Liver (tissue), 9 donors: Measurements from ENCODE around the gene PTK6. TPM values are rescaled to one million over a fixed set of nuclear protein-coding genes. Genes with fewer than 3 reads are reported as not detected.

Experiments used
- DNase-seq: peaks from one replicate; pipeline ENCODE4 v3.0.0-alpha.2; 2017; ENCODE audit warnings: low spot score
- H3K27ac ChIP-seq, 2 donors: one replicate each; pipeline ENCODE4 v1.7.0; 2013; ENCODE audit warnings: inconsistent platforms in 2 of 2, low read length in 2 of 2, control low read depth in 1 of 2, low read depth in 1 of 2, mild to moderate bottlenecking in 1 of 2
- H3K27me3 ChIP-seq, 4 donors: one replicate each; pipeline versions ENCODE4 v1.6.1 to v1.7.0; 2013; ENCODE audit warnings: low read length in 3 of 4, inconsistent platforms in 1 of 4, mild to moderate bottlenecking in 1 of 4, moderate library complexity in 1 of 4; ENCODE audit not compliant: control insufficient read depth in 4 of 4, insufficient read depth in 4 of 4
- H3K36me3 ChIP-seq, 4 donors: one replicate each; pipeline versions ENCODE4 v1.6.1 to v1.7.0; 2013; ENCODE audit warnings: low read length in 3 of 4, mild to moderate bottlenecking in 3 of 4, low read depth in 1 of 4, moderate library complexity in 1 of 4; ENCODE audit not compliant: control insufficient read depth in 4 of 4, insufficient read depth in 3 of 4
- H3K4me1 ChIP-seq, 4 donors: one replicate each; pipeline versions ENCODE4 v1.6.1 to v1.7.0; 2013; ENCODE audit warnings: low read length in 3 of 4, mild to moderate bottlenecking in 3 of 4, moderate library complexity in 1 of 4; ENCODE audit not compliant: control insufficient read depth in 4 of 4, insufficient read depth in 4 of 4
- H3K4me3 ChIP-seq, 3 donors: one replicate each; pipeline versions ENCODE4 v1.6.1 to v1.7.0; 2013; ENCODE audit warnings: low read length in 3 of 3, control low read depth in 1 of 3, low read depth in 1 of 3, mild to moderate bottlenecking in 1 of 3
- H3K9ac ChIP-seq, 2 donors: one replicate each; pipeline ENCODE4 v1.7.0; 2013; ENCODE audit warnings: low read length in 2 of 2, mild to moderate bottlenecking in 2 of 2, moderate library complexity in 2 of 2, control low read depth in 1 of 2, low read depth in 1 of 2
- H3K9me3 ChIP-seq, 4 donors: one replicate each; pipeline versions ENCODE4 v1.6.1 to v1.7.0; 2013; ENCODE audit warnings: low read length in 3 of 4; ENCODE audit not compliant: control insufficient read depth in 4 of 4
- EGR1 ChIP-seq, 2 donors: IDR thresholded peaks; 2 replicates each; pipeline ENCODE4 v1.6.1; 2016 to 2018; ENCODE audit warnings: antibody characterized with exemption in 2 of 2, low read depth in 2 of 2
- FOXA1 ChIP-seq: IDR thresholded peaks from 2 replicates; pipeline ENCODE4 v1.6.1; 2016; ENCODE audit warnings: antibody characterized with exemption
- FOXA2 ChIP-seq: IDR thresholded peaks from 2 replicates; pipeline ENCODE4 v1.6.1; 2016; ENCODE audit warnings: antibody characterized with exemption
- GABPA ChIP-seq, 2 donors: IDR thresholded peaks in 1 of 2; conservative IDR thresholded peaks in 1 of 2; 2 replicates each; pipeline ENCODE4 v1.6.1; 2016; ENCODE audit warnings: antibody characterized with exemption in 2 of 2, mild to moderate bottlenecking in 1 of 2, moderate library complexity in 1 of 2
- HNF4A ChIP-seq, 2 donors: conservative IDR thresholded peaks; 2 replicates each; pipeline ENCODE4 v1.6.1; 2016; ENCODE audit warnings: antibody characterized with exemption in 2 of 2, mild to moderate bottlenecking in 2 of 2
- HNF4G ChIP-seq: IDR thresholded peaks from 2 replicates; pipeline ENCODE4 v1.6.1; 2016; ENCODE audit warnings: antibody characterized with exemption
- JUND ChIP-seq, 2 donors: IDR thresholded peaks; 2 replicates each; pipeline ENCODE4 v1.6.1; 2016; ENCODE audit warnings: antibody characterized with exemption in 2 of 2
- NR2F2 ChIP-seq: IDR thresholded peaks from 2 replicates; pipeline ENCODE4 v1.6.1; 2016; ENCODE audit warnings: antibody characterized with exemption
- RAD21 ChIP-seq, 2 donors: IDR thresholded peaks; 2 replicates each; pipeline ENCODE4 v1.6.1; 2016; ENCODE audit warnings: antibody characterized with exemption in 2 of 2, mild to moderate bottlenecking in 2 of 2
- RXRA ChIP-seq, 2 donors: IDR thresholded peaks; 2 replicates each; pipeline ENCODE4 v1.6.1; 2017 to 2018; ENCODE audit warnings: antibody characterized with exemption in 2 of 2, mild to moderate bottlenecking in 1 of 2
- SP1 ChIP-seq: IDR thresholded peaks from 2 replicates; pipeline ENCODE4 v1.6.1; 2018; ENCODE audit warnings: antibody characterized with exemption, mild to moderate bottlenecking
- TAF1 ChIP-seq: conservative IDR thresholded peaks from 2 replicates; pipeline ENCODE4 v1.6.1; 2016; ENCODE audit warnings: antibody characterized with exemption, mild to moderate bottlenecking
- YY1 ChIP-seq: IDR thresholded peaks from 2 replicates; pipeline ENCODE4 v1.6.1; 2016; ENCODE audit warnings: antibody characterized with exemption, mild to moderate bottlenecking
- WGBS: extraction: QIAGEN DNeasy Blood & Tissue Kit; methylation state at CpG from one replicate; pipeline ENCODE4 v1.1.7; 2013; 5-methylcytosine and 5-hydroxymethylcytosine counted together
- polyA plus RNA-seq, 2 donors: library from polyadenylated mRNA; stranded (reverse) in 1 of 2; unstranded in 1 of 2; fragments of 200-250 nt in 1 of 2; fragments of >200 nt in 1 of 2; fragmentation: Nextera tagmentation in 1 of 2; extraction: Ambion mirVana in 1 of 2; gene quantifications; one replicate each; pipeline versions ENCODE4 v1.2.1 to v1.2.3, GENCODE V29; 2013 to 2015
- total RNA-seq, 2 donors: library from RNA; depleted of rRNA; stranded (reverse); fragments of >200 nt; gene quantifications; one replicate each; pipeline ENCODE4 v1.2.3, GENCODE V29; 2014
- TF ChIP-seq, protein P1 (sequence below): IDR thresholded peaks from 2 replicates; pipeline ENCODE4 v1.6.1; 2016; ENCODE audit warnings: antibody characterized with exemption
- TF ChIP-seq, protein P2 (sequence below): fragments of 150-350 bp; IDR thresholded peaks from 2 replicates; pipeline ENCODE4 v1.5.1; 2017; ENCODE audit warnings: improper control_type of control experiment, low read depth, low read length; ENCODE audit not compliant: missing input control
- TF ChIP-seq, protein P3 (sequence below): IDR thresholded peaks from 2 replicates; pipeline ENCODE4 v1.6.1; 2016; ENCODE audit warnings: antibody characterized with exemption
- TF ChIP-seq, protein P4 (sequence below): IDR thresholded peaks from 2 replicates; pipeline ENCODE4 v1.6.1; 2016; ENCODE audit warnings: antibody characterized with exemption
- TF ChIP-seq, protein P5 (sequence below): IDR thresholded peaks from 2 replicates; pipeline ENCODE4 v1.6.1; 2016; ENCODE audit warnings: antibody characterized with exemption, mild to moderate bottlenecking
- donor health status: healthy.
- donor health status: healthy.
- donor health status: healthy.
- donor health status: healthy.
- donor health status: healthy.

The PTK6 gene
- total and polyA plus RNA-seq, 4 donors, result 0.05 to 1.2 (median 0.23) TPM

DNA sequence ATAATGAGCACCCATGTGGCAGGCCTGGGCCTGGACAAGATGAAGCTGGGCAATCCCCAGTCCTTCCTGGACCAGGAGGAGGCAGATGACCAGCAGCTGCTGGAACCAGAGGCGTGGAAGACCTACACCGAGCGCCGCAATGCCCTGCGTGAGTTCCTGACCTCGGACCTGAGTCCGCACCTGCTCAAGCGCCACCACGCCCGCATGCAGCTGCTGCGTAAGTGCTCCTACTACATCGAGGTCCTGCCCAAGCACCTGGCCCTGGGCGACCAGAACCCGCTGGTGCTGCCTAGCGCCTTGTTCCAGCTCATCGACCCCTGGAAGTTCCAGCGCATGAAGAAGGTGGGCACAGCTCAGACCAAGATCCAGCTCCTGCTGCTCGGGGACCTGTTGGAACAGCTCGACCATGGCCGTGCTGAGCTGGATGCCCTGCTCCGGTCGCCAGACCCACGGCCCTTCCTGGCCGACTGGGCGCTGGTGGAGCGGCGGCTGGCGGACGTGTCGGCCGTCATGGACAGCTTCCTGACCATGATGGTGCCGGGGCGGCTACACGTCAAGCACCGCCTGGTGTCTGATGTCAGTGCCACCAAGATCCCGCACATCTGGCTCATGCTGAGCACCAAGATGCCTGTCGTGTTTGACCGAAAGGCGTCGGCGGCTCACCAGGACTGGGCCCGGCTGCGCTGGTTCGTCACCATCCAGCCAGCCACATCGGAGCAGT lies 18.6 kb upstream of the PTK6 start:
- 94% methylated on average over 45 of the region's 45 CpGs for WGBS
- H3K4me1 ChIP-seq, result peaks cover 0 to 2% (median 0%) of the 10 kb centered on the region in 4 donors
- H3K4me3 ChIP-seq, result no peak overlapping the region
- DNase-seq, result no peak
- H3K27me3 ChIP-seq, result no peaks in the 10 kb centered on the region
- H3K9me3 ChIP-seq, result peaks cover 0 to 1% (median 0%) of the 10 kb centered on the region in 4 donors
- peaks cover 0 to 11% (median 11%) of the 10 kb centered on the region in 4 donors for H3K36me3 ChIP-seq
- H3K9ac ChIP-seq, result no peak overlapping the region
- H3K27ac ChIP-seq, result no peak overlapping the region
- TF ChIP-seq YY1, result no peak
- TF ChIP-seq FOXA2, result no peak
- TF ChIP-seq HNF4G, result no peak
- TF ChIP-seq, protein P1, sequence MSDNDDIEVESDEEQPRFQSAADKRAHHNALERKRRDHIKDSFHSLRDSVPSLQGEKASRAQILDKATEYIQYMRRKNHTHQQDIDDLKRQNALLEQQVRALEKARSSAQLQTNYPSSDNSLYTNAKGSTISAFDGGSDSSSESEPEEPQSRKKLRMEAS, result no peak
- TF ChIP-seq, protein P2, sequence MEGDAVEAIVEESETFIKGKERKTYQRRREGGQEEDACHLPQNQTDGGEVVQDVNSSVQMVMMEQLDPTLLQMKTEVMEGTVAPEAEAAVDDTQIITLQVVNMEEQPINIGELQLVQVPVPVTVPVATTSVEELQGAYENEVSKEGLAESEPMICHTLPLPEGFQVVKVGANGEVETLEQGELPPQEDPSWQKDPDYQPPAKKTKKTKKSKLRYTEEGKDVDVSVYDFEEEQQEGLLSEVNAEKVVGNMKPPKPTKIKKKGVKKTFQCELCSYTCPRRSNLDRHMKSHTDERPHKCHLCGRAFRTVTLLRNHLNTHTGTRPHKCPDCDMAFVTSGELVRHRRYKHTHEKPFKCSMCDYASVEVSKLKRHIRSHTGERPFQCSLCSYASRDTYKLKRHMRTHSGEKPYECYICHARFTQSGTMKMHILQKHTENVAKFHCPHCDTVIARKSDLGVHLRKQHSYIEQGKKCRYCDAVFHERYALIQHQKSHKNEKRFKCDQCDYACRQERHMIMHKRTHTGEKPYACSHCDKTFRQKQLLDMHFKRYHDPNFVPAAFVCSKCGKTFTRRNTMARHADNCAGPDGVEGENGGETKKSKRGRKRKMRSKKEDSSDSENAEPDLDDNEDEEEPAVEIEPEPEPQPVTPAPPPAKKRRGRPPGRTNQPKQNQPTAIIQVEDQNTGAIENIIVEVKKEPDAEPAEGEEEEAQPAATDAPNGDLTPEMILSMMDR, result no peak
- TF ChIP-seq GABPA (IDR thresholded peaks at IDR 0.05 in 1 of 2, conservative IDR thresholded peaks at IDR 0.05 in 1 of 2), result no peak
- TF ChIP-seq EGR1 (IDR thresholded peaks at IDR 0.05; ENCODE audit: low read depth in 2 of 2), result no peak
- no peak for TF ChIP-seq FOXA1

DNA sequence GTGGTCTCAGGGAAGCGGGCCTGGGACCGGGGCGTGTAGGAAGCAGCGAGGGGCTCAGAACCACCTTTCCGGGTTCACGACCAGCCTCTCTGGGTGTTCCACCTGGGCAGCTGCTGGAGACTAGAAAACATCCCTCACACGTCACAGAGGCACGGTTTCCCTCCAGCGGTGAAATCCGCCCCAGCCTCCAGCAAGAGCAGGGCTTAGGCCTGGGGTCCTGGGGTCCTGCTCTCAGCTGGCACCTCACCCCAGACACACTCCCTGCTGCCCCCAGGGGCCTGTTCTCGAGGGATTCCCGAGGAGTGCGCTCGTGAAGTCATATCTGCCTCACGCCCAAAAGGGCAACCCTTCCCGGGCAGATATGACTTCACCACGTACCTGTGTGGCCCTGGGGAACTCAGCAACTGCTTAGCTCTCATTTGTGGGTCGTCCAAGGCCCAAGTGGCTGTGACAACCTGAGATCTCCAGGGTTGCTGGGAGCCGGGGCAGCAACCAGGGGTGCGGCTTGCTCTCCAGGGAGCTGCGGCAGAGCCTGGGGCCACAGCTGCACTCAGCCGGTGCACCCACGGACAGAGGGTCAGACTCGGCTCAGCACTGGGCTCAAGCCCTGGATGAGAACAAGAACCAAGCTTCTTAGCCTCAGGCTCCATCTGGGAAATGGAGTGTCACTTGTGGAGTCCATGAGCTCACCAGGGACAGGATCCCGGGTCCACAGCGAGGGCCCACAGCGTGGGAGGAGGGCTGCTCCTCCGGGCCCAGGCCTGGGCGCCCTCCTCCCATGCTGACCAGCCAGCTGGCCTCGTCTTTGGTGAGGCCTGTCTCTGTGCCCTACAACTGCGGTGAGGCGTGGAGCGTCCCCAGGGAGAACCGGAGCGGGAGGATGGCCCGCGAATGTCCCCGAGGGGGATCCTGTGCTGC lies 17.4 kb upstream of the PTK6 start:
- DNase-seq, result no peak
- Histone ChIP-seq H3K9ac (no peak overlapping the region), H3K27ac (no peak overlapping the region)

More for the DNA sequence above, 17.4 kb upstream of the PTK6 start:
- peaks cover 0 to 2% (median 0%) of the 10 kb centered on the region in 4 donors for H3K4me1 ChIP-seq
- H3K27me3 ChIP-seq, result peaks cover 0 to 2% (median 0%) of the 10 kb centered on the region in 4 donors
- TF ChIP-seq, protein P3, sequence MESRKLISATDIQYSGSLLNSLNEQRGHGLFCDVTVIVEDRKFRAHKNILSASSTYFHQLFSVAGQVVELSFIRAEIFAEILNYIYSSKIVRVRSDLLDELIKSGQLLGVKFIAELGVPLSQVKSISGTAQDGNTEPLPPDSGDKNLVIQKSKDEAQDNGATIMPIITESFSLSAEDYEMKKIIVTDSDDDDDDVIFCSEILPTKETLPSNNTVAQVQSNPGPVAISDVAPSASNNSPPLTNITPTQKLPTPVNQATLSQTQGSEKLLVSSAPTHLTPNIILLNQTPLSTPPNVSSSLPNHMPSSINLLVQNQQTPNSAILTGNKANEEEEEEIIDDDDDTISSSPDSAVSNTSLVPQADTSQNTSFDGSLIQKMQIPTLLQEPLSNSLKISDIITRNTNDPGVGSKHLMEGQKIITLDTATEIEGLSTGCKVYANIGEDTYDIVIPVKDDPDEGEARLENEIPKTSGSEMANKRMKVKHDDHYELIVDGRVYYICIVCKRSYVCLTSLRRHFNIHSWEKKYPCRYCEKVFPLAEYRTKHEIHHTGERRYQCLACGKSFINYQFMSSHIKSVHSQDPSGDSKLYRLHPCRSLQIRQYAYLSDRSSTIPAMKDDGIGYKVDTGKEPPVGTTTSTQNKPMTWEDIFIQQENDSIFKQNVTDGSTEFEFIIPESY, result no peak
- no peak for TF ChIP-seq JUND (IDR thresholded peaks at IDR 0.05)
- no peak for TF ChIP-seq FOXA2
- TF ChIP-seq HNF4G, result no peak
- TF ChIP-seq RXRA (IDR thresholded peaks at IDR 0.05), result no peak
- no peak for TF ChIP-seq YY1
- TF ChIP-seq TAF1, result no peak
- TF ChIP-seq SP1, result no peak
- TF ChIP-seq, protein P2, result no peak
- TF ChIP-seq, protein P1, result no peak
- no peak for TF ChIP-seq FOXA1
- no peak for TF ChIP-seq NR2F2
- TF ChIP-seq, protein P4, sequence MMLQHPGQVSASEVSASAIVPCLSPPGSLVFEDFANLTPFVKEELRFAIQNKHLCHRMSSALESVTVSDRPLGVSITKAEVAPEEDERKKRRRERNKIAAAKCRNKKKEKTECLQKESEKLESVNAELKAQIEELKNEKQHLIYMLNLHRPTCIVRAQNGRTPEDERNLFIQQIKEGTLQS, result no peak
- TF ChIP-seq GABPA (IDR thresholded peaks at IDR 0.05 in 1 of 2, conservative IDR thresholded peaks at IDR 0.05 in 1 of 2), result no peak
- no peak for TF ChIP-seq HNF4A (conservative IDR thresholded peaks at IDR 0.05)
- TF ChIP-seq, protein P5, sequence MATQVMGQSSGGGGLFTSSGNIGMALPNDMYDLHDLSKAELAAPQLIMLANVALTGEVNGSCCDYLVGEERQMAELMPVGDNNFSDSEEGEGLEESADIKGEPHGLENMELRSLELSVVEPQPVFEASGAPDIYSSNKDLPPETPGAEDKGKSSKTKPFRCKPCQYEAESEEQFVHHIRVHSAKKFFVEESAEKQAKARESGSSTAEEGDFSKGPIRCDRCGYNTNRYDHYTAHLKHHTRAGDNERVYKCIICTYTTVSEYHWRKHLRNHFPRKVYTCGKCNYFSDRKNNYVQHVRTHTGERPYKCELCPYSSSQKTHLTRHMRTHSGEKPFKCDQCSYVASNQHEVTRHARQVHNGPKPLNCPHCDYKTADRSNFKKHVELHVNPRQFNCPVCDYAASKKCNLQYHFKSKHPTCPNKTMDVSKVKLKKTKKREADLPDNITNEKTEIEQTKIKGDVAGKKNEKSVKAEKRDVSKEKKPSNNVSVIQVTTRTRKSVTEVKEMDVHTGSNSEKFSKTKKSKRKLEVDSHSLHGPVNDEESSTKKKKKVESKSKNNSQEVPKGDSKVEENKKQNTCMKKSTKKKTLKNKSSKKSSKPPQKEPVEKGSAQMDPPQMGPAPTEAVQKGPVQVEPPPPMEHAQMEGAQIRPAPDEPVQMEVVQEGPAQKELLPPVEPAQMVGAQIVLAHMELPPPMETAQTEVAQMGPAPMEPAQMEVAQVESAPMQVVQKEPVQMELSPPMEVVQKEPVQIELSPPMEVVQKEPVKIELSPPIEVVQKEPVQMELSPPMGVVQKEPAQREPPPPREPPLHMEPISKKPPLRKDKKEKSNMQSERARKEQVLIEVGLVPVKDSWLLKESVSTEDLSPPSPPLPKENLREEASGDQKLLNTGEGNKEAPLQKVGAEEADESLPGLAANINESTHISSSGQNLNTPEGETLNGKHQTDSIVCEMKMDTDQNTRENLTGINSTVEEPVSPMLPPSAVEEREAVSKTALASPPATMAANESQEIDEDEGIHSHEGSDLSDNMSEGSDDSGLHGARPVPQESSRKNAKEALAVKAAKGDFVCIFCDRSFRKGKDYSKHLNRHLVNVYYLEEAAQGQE, result no peak
- no peak for TF ChIP-seq RAD21 (IDR thresholded peaks at IDR 0.05)
- TF ChIP-seq EGR1 (IDR thresholded peaks at IDR 0.05; ENCODE audit: low read depth in 2 of 2), result no peak
- peaks cover 0 to under 1% (median 0%) of the 10 kb centered on the region in 4 donors for H3K36me3 ChIP-seq
- WGBS, result 75% methylated on average over 38 of the region's 38 CpGs
- H3K4me3 ChIP-seq, result no peak overlapping the region
- H3K9me3 ChIP-seq, result peaks cover 0 to 1% (median 0%) of the 10 kb centered on the region in 4 donors
